ENCODE measurements around the gene GJC3. TPM values are rescaled to one million over a fixed set of nuclear protein-coding genes. Genes with fewer than 3 reads are reported as not detected.
"Not testable (repeated sequence)": the region's sequence is repeated elsewhere in the genome, so short reads cannot be mapped to it uniquely, and the experiment has no call there.

Gene GJC3
- total RNA-seq, 1 donor from 2014 or later = 0.28 TPM

DNA sequence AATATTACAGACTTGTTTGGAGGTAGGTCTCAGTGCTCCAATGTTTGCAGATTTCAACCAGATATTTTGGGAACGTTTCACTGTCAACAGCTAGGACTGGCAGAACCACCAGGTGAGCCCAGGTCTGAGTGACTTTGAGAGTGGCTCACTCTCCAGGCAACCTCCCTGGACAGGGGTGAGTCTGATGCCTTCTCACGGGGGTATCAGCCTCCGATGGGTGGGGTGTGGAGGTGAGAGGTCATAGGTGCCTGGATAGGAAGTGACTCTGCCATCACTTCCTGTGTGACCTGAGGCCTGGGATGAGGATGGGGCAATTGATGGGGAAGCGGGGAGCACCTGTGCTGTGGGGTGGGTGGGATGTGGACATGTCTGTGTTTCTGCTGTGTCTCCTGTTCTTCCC is 41.8 kb upstream of the GJC3 start:
- no peak for DNase-seq (ENCODE audit: low read depth, low spot score)
- H3K9me3 Mint-ChIP-seq = no peaks in the 10 kb centered on the region

DNA sequence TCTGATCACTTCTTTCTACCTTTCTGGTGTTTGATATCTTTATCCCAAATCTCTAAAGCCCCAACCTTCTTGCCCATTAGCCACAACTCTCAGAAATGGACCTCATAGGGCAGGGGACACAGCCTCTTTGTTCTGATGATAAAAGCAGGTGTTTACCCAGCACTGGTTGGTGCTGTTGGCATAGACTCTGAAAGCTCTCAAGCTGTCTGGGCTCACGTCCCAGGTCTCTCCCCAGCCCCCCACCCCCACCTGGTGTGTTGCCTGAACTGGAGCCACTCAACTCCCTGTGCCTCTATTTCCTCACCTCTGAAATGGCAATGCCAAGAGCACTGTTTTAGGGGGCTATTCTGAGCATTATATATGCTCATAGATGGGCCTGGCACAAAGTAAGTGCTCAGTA is 40.4 kb upstream of the GJC3 start:
- peaks cover 51% of the 10 kb centered on the region for H3K27me3 Mint-ChIP-seq (ENCODE audit: low read depth)
- not testable (repeated sequence) for H3K36me3 Mint-ChIP-seq (ENCODE audit: low read depth); H3K4me1 Mint-ChIP-seq; DNase-seq (ENCODE audit: low read depth, low spot score); H3K27ac Mint-ChIP-seq (ENCODE audit: unreplicated experiment); H3K9me3 Mint-ChIP-seq; H3K4me3 Mint-ChIP-seq

More for the DNA sequence above, 41.8 kb upstream of the GJC3 start:
- TF ChIP-seq, protein P1, sequence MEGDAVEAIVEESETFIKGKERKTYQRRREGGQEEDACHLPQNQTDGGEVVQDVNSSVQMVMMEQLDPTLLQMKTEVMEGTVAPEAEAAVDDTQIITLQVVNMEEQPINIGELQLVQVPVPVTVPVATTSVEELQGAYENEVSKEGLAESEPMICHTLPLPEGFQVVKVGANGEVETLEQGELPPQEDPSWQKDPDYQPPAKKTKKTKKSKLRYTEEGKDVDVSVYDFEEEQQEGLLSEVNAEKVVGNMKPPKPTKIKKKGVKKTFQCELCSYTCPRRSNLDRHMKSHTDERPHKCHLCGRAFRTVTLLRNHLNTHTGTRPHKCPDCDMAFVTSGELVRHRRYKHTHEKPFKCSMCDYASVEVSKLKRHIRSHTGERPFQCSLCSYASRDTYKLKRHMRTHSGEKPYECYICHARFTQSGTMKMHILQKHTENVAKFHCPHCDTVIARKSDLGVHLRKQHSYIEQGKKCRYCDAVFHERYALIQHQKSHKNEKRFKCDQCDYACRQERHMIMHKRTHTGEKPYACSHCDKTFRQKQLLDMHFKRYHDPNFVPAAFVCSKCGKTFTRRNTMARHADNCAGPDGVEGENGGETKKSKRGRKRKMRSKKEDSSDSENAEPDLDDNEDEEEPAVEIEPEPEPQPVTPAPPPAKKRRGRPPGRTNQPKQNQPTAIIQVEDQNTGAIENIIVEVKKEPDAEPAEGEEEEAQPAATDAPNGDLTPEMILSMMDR (conservative IDR thresholded peaks at IDR 0.05) = no peak
- Mint-ChIP-seq H3K27me3 (ENCODE audit: low read depth) (peaks cover 43% of the 10 kb centered on the region), H3K4me3 (no peak overlapping the region), H3K27ac (ENCODE audit: unreplicated experiment) (no peak overlapping the region), H3K4me1 (no peaks in the 10 kb centered on the region), H3K36me3 (ENCODE audit: low read depth) (no peaks in the 10 kb centered on the region)

DNA sequence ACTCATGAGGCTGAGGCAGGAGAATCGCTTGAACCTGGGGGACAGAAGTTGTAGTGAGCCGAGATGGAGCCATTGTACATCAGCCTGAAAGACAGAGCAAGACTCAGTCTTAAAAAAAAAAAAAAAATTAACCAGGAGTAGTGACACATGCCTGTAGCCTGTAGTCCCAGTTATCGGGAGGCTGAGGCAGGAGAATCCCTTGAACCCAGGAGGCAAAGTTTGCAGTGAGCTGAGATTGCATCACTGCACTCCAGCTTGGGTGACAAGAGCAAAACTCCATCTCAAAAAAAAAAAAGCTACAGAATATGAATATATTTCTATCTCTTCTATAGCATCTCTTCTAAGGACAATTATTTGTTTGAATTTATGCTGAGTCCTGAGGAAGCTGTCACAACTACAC is 39.9 kb upstream of the GJC3 start:
- Mint-ChIP-seq H3K27me3 (ENCODE audit: low read depth) (peaks cover 56% of the 10 kb centered on the region), H3K9me3 (no peaks in the 10 kb centered on the region)

DNA sequence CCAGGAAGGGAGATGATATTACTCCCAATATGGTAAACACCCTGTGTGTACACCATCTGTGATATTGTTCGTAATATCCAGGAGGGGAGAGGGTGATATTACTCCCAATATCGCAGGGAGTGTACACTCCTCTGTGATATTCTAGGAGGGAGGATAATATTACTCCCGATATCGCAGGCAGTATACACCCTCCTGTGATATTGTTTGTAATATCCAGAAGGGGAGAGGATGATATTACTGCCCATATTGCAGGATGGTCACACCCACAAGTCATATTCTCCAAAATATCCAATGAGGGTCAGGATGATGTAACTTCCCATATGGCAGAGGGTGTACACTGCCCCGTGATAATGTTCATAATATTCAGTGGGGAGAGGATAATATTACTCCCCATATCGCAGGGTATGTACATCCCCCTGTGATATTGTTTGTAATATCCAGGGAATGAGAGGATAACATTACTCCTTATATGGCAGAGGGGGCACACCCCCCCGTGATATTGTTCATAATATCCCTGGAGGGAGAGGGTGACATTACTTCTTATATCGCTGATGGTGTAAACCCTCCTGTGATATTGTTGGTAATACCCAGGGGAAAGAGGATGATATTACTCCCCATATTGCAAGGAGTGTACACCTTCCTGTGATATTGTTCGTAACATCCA is 29.3 kb upstream of the GJC3 start:
- DNase-seq (ENCODE audit: low read depth, low spot score) = no peak
- Mint-ChIP-seq H3K4me3 (no peak overlapping the region), H3K27ac (ENCODE audit: unreplicated experiment) (no peak overlapping the region), H3K4me1 (no peaks in the 10 kb centered on the region), H3K27me3 (ENCODE audit: low read depth) (peaks cover 88% of the 10 kb centered on the region), H3K9me3 (no peaks in the 10 kb centered on the region), H3K36me3 (ENCODE audit: low read depth) (no peaks in the 10 kb centered on the region)
- TF ChIP-seq, protein P1 (conservative IDR thresholded peaks at IDR 0.05) = no peak

More for the DNA sequence above, 39.9 kb upstream of the GJC3 start:
- Mint-ChIP-seq H3K4me1 (no peaks in the 10 kb centered on the region), H3K4me3 (no peak overlapping the region), H3K27ac (ENCODE audit: unreplicated experiment) (no peak overlapping the region), H3K36me3 (ENCODE audit: low read depth) (no peaks in the 10 kb centered on the region)
- DNase-seq (ENCODE audit: low read depth, low spot score) = no peak
- TF ChIP-seq, protein P1 (conservative IDR thresholded peaks at IDR 0.05) = no peak

DNA sequence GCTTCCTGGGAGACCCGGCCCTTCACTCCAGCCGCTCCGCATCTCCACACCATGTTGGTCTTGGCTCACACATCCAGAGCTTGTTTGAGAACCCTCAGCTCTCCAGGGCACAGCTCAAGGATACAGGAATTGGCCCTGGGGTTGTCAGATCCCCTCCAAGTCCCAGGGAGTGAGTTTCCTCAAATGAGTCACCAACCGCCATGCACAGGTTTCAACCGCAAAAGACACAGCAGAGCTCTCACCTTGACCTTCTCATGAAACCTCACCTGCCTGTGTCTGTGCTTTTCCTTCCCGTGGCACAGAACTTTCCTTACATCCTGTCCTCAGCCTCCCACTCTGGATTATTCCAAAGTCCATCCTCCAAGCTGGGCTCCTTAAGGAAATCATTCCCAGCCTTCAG is 25.8 kb upstream of the GJC3 start:
- no peaks in the 10 kb centered on the region for H3K4me1 Mint-ChIP-seq
- peaks cover 4% of the 10 kb centered on the region for H3K9me3 Mint-ChIP-seq
- TF ChIP-seq, protein P1 (conservative IDR thresholded peaks at IDR 0.05) = no peak
- no peak overlapping the region for H3K27ac Mint-ChIP-seq (ENCODE audit: unreplicated experiment)
- peaks cover 58% of the 10 kb centered on the region for H3K27me3 Mint-ChIP-seq (ENCODE audit: low read depth)
- H3K4me3 Mint-ChIP-seq = no peak overlapping the region
- DNase-seq (ENCODE audit: low read depth, low spot score) = no peak
- no peaks in the 10 kb centered on the region for H3K36me3 Mint-ChIP-seq (ENCODE audit: low read depth)

DNA sequence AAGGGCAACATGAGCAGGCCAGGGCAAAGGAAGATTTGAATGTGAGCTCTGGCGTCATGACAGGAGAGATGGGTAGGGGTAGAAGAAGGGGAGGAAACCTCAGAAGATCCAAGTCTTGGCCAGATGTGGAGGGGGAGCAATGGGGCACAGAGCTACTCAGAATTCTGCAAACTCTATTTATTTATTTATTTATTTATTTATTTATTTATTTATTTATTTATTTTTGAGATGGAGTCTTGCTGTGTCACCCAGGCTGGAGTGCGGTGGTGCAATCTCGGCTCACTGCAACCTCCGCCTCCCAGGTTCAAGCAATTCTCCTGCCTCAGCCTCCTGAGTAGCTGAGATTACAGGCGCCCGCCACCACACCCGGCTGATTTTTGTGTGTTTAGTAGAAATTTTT is 25.2 kb upstream of the GJC3 start:
- H3K27me3 Mint-ChIP-seq (ENCODE audit: low read depth) = peaks cover 54% of the 10 kb centered on the region
- not testable (repeated sequence) for H3K9me3 Mint-ChIP-seq

More for the DNA sequence above, 25.2 kb upstream of the GJC3 start:
- H3K27ac Mint-ChIP-seq (ENCODE audit: unreplicated experiment); H3K4me3 Mint-ChIP-seq; H3K36me3 Mint-ChIP-seq (ENCODE audit: low read depth); H3K4me1 Mint-ChIP-seq; DNase-seq (ENCODE audit: low read depth, low spot score): not testable (repeated sequence)
